Measurements from ENCODE around the gene CALN1.

The CALN1 gene

GRCh38 chr7:72196176-72196575 lies 216.0 kb downstream of the CALN1 start:
- in situ Hi-C loops (cut with MboI; ENCODE audit: low sequenced_read_pairs), result no loop called here

- in situ Hi-C loops (cut with MboI; ENCODE audit: low sequenced_read_pairs), result no loop called here
Measured at GRCh38 chr7:72190919-72191318, 221.2 kb downstream of the CALN1 start.

GRCh38 chr7:72190146-72190545 lies 222.0 kb downstream of the CALN1 start:
- in situ Hi-C loops (cut with MboI; ENCODE audit: low sequenced_read_pairs), result no loop called here

- in situ Hi-C loops (cut with MboI; ENCODE audit: low sequenced_read_pairs), result no loop called here
Measured at GRCh38 chr7:72187179-72187578, 225.0 kb downstream of the CALN1 start.

- in situ Hi-C loops (cut with MboI; ENCODE audit: low sequenced_read_pairs), result no loop called here
Measured at GRCh38 chr7:72183835-72184234, 228.3 kb downstream of the CALN1 start.

- in situ Hi-C loops (cut with MboI; ENCODE audit: low sequenced_read_pairs), result no loop called here
Measured at GRCh38 chr7:72182036-72182435, 230.1 kb downstream of the CALN1 start.

- in situ Hi-C loops (cut with MboI; ENCODE audit: low sequenced_read_pairs), result no loop called here
Measured at GRCh38 chr7:72176875-72177274, 235.3 kb downstream of the CALN1 start.

- in situ Hi-C loops (cut with MboI; ENCODE audit: low sequenced_read_pairs), result no loop called here
Measured at GRCh38 chr7:72170475-72170874, 241.7 kb downstream of the CALN1 start.

- in situ Hi-C loops (cut with MboI; ENCODE audit: low sequenced_read_pairs), result no loop called here
Measured at GRCh38 chr7:72163271-72163670, 248.9 kb downstream of the CALN1 start.

GRCh38 chr7:72161534-72161933 lies 250.6 kb downstream of the CALN1 start:
- in situ Hi-C loops (cut with MboI; ENCODE audit: low sequenced_read_pairs), result no loop called here

GRCh38 chr7:72159911-72160310 lies 252.2 kb downstream of the CALN1 start:
- in situ Hi-C loops (cut with MboI; ENCODE audit: low sequenced_read_pairs), result no loop called here

GRCh38 chr7:72156671-72157070 lies 255.5 kb downstream of the CALN1 start:
- in situ Hi-C loops (cut with MboI; ENCODE audit: low sequenced_read_pairs), result no loop called here

- in situ Hi-C loops (cut with MboI; ENCODE audit: low sequenced_read_pairs), result no loop called here
Measured at GRCh38 chr7:72153132-72153512, 259.0 kb downstream of the CALN1 start.

- in situ Hi-C loops (cut with MboI; ENCODE audit: low sequenced_read_pairs), result no loop called here
Measured at GRCh38 chr7:72152161-72153131, 259.7 kb downstream of the CALN1 start.

- in situ Hi-C loops (cut with MboI; ENCODE audit: low sequenced_read_pairs), result no loop called here
Measured at GRCh38 chr7:72140566-72140965, 271.6 kb downstream of the CALN1 start.

- in situ Hi-C loops (cut with MboI; ENCODE audit: low sequenced_read_pairs), result no loop called here
Measured at GRCh38 chr7:72127136-72127535, 285.0 kb downstream of the CALN1 start.

GRCh38 chr7:72123913-72124312 lies 288.2 kb downstream of the CALN1 start:
- in situ Hi-C loops (cut with MboI; ENCODE audit: low sequenced_read_pairs), result no loop called here

- in situ Hi-C loops (cut with MboI; ENCODE audit: low sequenced_read_pairs), result no loop called here
Measured at GRCh38 chr7:72118366-72118765, 293.8 kb downstream of the CALN1 start.

- in situ Hi-C loops (cut with MboI; ENCODE audit: low sequenced_read_pairs), result no loop called here
Measured at GRCh38 chr7:72114129-72114528, 298.0 kb downstream of the CALN1 start.

GRCh38 chr7:72112992-72113391 lies 299.1 kb downstream of the CALN1 start:
- in situ Hi-C loops (cut with MboI; ENCODE audit: low sequenced_read_pairs), result no loop called here

GRCh38 chr7:72112530-72112929 lies 299.6 kb downstream of the CALN1 start:
- in situ Hi-C loops (cut with MboI; ENCODE audit: low sequenced_read_pairs), result no loop called here

GRCh38 chr7:72111086-72111485 lies 301.1 kb downstream of the CALN1 start:
- in situ Hi-C loops (cut with MboI; ENCODE audit: low sequenced_read_pairs), result no loop called here

GRCh38 chr7:72109566-72109965 lies 302.6 kb downstream of the CALN1 start:
- in situ Hi-C loops (cut with MboI; ENCODE audit: low sequenced_read_pairs), result no loop called here
